HG03108 (cell line): ENCODE results near the gene ASRGL1.

ENCODE experiments used
- ATAC-seq: cut with Tn5 transposase; IDR thresholded peaks from one replicate; pipeline ENCODE4 v1.9.1; 2021; ENCODE audit warnings: moderate library complexity; ENCODE audit not compliant: unreplicated experiment

Gene ASRGL1

GRCh38 chr11:62411524-62411923, 74.3 kb downstream of the ASRGL1 start:
- no peak for ATAC-seq

DNA sequence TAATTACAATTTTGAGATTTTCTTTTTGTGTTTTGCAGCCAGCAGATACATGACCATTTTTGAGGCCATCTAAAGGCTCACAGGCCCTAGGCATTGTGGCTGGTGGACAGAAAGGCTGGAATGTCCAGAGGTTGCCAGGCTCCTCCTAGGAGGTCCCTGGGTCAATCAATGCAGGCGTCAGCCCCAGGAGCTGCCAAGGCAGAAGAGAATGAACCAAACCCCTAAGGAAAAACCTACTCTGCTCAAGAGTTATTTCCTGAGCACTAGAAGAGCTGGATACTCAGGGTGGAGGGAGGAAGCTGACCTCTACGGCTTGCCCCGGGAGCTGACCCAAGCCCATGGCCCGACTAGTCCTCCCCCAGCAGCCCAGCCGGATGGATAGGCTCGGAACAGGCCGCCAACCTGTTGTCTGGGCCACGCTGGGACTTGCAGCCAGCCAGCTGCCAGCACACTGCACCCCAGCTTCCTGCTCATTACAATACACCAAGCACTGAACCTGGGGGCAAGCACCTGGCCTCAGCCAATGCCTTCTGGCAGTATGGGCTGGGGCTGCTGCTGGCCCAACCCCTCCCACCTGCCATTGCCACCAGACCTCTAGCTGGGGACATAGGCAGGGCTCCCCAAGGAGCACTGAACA, 75.9 kb downstream of the ASRGL1 start:
- ATAC-seq: no peak

DNA sequence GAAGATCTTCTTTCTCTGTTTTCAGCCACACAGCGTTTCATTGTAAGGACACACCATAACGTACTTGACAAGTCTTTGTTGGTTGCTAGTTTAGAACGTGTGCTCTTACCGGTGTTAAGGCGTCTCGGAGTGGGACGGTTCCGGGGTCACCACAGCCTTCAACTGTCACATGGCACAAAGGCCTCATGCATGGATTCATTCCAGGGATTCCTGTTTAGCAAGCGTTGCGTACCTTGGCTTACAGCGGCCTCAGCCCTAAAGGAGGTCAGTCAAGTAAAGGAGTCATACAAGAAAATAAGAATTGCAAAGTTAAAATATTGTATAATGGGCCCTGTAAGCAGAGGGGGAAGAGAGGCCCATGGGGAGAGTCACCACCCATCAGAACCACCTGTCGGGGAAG, 79.3 kb downstream of the ASRGL1 start:
- no peak for ATAC-seq

DNA sequence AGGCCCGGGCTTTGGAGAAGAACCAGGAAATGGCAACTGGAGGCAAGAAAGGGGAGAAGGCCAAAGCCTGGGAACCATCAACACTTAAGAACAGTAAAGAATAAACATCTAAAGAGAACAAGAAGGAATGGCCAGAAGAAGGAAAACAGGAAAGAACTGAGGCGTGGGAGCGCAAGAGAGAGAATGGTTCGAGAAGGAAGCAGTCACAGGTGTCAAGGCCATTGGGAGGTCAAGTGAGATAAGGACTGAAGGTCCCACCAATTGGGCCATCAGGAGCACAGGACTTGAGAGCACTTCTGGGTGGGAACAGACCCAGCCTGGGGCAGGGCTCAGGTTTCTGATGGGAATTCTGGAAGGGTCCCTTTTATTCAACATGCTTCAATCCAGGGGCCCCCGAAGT, 80.9 kb downstream of the ASRGL1 start:
- no peak for ATAC-seq

DNA sequence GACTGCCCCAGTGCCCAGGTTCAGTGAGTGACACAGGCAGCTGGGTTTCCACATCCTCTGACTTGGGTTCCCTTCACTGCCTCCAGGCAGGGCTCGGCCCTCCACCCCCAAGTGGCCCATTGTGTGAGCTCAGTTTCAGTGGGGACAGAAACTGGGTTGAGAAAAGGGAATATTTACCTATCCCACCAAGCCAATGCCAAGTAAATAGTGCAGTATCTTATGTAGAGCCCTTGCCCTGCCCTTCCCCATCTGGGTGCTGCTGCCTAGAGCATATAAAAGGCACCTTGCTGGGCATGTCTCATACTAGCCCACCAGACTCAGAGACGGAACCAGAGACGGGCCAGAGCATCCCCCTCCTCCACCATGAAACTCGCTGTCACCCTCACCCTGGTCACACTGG, 81.5 kb downstream of the ASRGL1 start, which contains the start of gene SCGB1A1:
SCGB1A1 (plus strand) TSS at position 301 of the 400 bp plus-strand sequence; CDS start at position 364, 63 bp downstream.
- no peak for ATAC-seq

DNA sequence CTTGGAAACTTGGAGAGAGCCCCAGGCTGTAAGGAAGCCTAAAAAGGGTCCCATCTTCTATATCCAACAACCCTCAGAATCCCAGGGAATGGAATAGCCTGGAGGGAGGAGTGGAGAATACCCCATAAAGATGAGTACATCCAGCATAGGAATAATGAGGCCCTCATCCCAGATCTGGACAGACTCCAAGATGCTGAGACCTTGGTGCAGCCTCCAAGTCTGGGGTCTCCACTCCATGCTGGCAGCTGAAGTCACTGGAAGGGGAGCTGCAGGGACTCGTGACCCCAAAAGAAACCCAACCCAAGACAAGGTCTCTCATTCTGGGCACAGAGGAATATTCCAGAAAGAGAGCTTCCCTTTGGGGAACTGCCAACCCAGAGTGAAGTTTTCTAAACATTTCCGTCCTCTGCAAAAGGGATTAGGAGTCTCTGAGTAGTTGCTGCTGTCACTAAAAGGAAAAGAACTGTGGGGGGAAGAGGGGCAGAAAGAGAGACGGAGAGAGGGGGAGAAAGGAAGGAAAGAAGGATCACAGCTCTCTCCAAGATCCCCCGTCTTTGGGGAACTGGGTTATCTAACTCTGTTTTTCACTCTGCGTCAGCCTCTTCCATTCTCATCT, 82.2 kb downstream of the ASRGL1 start:
- ATAC-seq: no peak

DNA sequence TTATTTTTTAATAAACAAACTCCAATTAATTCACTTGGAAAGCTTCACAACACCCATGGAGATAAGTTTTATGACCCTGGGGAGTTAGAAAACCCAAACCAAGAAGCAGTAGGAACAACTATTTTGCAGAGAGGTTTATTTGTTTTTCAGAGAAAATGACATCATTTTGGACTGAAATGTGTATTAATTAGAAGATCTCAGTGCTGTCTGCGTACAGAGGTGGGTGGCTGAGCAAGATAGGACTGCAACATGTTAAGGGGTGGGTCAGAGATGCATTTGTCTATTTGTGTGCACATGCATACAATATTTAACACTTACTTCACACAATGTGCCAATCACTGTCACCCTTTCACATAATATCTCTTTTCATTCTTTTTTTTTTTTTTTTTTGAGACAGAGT, 82.7 kb downstream of the ASRGL1 start:
- ATAC-seq: no peak

- no peak for ATAC-seq
Observed at GRCh38 chr11:62420882-62421281, 83.6 kb downstream of the ASRGL1 start.

DNA sequence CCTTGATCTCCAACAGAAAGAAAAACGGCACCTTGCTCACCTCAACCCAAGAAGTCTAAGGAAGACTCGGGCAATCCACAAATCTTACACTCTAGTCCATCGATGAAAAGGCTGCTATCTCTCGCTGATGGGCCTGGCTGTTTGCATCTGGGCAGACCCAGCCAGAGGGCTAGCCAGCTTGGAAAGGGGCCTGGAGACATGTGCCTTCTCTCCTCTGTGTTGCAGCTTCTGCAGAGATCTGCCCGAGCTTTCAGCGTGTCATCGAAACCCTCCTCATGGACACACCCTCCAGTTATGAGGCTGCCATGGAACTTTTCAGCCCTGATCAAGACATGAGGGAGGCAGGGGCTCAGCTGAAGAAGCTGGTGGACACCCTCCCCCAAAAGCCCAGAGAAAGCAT, 84.7 kb downstream of the ASRGL1 start:
- no peak for ATAC-seq

- ATAC-seq: no peak
Observed at GRCh38 chr11:62423012-62423411, 85.8 kb downstream of the ASRGL1 start.

DNA sequence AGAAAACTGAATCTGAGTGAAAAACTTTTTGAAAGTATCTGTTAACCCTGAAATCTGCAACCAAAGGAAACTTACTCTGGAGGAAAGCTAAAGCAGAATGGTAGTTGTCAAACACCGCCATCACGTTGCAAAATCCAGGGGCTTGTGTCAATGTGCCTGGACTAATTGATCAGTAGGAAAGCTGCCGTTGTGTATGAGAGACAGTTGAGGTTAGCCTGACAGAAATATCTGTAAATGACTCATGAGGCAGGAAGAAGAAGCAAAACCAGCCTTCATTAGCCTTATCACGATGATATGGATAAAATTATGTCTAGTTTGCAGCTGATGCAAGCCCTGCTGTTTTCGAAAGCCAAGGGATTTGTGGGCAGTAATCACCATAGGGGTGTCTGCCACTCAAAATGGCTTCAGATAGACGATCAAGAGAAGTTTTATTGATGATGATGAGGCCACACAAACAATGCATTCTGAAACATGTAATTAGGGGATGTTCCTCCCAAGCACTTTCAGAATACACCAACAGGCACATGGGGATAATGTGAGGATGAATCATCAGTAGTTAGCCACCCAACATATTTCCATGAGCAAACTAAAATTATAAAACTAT, 90.5 kb downstream of the ASRGL1 start:
- no peak for ATAC-seq

- no peak for ATAC-seq
Observed at GRCh38 chr11:62428871-62429560, 91.8 kb downstream of the ASRGL1 start.

DNA sequence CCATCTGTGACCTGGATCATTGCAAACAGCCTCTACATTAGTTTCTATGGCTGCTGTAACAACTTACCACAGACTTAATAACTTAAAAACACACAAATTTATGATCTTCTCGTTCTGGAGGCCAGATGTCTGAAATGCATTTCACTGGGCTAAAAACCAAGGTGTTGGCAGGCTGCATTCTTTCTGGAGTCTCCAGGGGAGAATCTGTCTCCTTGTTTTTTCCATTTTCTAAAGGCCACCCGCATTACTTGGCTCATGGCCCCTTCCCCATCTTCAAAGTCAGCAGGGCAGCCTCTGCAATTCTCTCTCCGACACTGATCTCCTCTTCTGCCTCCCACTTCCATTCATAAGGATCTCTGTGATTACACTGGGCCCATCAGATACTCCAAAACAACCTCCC, 93.2 kb downstream of the ASRGL1 start:
- no peak for ATAC-seq

DNA sequence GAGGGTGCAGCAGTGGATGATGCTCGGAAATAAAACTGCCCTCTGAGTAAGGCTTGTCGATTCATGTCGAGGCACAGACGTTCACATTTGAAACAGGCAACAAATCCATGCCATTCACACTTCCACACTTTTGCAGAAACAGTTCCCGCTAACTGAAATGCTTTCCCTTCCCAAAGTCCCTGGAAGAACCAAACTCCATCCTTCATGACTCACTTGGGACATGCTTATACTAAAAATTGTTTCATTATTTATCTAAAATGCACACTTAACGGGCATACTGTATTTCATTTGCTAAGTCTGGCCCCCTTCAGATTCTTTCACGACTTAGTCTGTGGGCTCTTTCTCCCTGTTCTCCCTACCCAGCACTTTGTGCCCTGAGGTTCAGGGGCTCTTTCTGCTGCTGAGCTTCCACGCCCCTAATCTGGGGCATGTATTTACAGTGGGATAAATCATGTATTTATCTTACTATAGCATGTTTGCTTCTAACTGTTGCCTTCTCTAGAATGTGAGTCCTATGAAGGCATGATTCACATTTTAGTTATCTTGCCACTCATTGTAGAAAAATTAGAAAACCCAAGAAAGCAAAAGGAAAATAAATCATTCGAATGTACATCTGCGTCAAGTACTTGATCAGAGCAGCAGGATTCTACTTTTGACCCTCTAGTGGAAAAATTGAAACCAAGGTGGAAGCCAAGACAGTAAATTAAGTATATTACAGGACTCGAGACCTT, 94.1 kb downstream of the ASRGL1 start:
- ATAC-seq: no peak

- ATAC-seq: no peak
Observed at GRCh38 chr11:62432695-62433094, 95.4 kb downstream of the ASRGL1 start.

- ATAC-seq: no peak
Observed at GRCh38 chr11:62433141-62433903, 96.1 kb downstream of the ASRGL1 start.

- no peak for ATAC-seq
Observed at GRCh38 chr11:62433904-62434276, 96.6 kb downstream of the ASRGL1 start.

DNA sequence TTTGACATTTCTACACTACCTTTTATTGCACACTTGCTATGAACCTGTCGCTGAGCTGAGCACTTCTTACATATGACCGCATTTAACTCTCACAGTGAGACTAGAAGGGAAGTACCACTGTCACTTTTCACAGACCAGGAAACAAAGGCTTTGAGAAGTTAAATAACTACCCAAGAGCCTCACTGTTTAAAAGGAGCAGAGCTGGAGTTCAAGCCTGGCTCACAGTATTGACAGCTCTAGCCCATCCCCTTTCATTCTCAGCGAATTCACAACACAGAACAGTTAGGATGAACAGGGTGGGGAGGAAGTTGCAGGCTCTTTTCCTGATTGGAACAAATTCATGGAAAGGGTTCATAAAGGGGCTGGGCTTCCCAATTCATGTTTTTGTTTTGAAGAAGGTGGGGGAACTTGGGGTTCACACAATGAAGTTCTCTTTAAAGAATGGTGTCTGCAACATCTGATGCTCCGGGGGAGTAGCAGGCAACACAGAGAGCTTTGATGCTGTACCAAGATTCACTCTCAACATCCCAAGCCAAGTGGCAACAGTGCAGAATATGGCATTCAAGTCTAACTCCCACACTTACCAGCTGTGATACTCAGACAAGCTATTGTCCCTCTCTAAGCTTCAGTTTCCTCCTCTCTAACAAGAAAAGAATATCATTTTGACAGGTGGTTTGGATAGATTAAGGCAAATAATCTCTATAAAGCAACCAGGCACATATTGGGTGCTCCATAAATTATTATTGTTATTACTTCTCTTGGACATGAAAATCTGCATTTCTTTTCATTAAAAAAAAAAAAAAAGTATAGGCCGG, 98.8 kb downstream of the ASRGL1 start:
- no peak for ATAC-seq

DNA sequence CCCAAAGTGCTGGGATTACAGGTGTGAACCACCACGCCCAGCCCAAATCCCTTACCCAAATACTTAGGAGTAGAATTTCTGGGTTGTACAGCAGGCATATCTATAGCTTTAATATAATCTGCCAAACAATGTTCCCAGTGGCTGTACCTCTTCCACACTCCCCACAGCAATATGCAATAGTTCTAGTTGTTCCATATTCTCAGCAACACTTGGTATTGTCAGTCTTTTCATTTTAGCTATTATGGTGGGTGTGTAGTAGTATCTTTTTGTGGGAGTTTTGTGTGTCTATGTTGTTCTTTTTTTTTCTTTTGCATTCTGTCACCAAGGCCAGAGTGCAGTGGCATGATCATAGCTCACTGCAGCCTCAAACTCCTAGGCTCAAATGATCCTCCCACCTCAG, 100.4 kb downstream of the ASRGL1 start:
- no peak for ATAC-seq

GRCh38 chr11:62438641-62439040, 101.4 kb downstream of the ASRGL1 start:
- no peak for ATAC-seq
